Activated T-cell treated with anti-CD3 and anti-CD28 coated beads for 24 hours (primary cell): Measurements from ENCODE around the gene COX10.
"Not testable (repeated sequence)": the region's sequence is repeated elsewhere in the genome, so short reads cannot be mapped to it uniquely, and the experiment has no call there.

ENCODE experiments used
- DNase-seq: peaks from one replicate; pipeline ENCODE4 v3.0.0-alpha.2; 2020; ENCODE audit warnings: low read depth

The COX10 gene

GRCh38 chr17:14123619-14124278 is 54.4 kb downstream of the COX10 start:
- no peak for DNase-seq

GRCh38 chr17:14124854-14125253 is 55.5 kb downstream of the COX10 start:
- DNase-seq = no peak

GRCh38 chr17:14125518-14126137 is 56.3 kb downstream of the COX10 start:
- DNase-seq = no peak

GRCh38 chr17:14133104-14133503 is 63.8 kb downstream of the COX10 start:
- no peak for DNase-seq

DNA sequence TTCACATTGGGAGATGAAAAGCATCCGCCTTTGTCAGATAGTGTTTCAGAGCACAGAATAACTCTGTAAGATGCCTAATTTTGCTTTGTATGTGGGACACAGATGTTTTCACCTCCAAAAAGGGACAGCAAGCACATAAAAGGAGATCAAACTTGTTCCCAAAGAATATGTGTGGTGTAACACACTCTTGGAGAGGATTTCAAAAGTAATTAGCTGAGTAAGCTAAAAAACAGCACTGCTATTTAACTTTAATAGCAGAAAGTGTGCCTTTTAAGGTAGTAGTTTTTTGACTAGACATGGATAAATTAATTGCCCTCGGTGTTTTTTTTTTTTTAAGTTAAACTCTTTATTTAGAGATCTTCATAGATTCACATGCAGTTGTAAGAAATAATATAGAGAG is 65.2 kb downstream of the COX10 start:
- DNase-seq = no peak

GRCh38 chr17:14135906-14136590 is 66.7 kb downstream of the COX10 start:
- no peak for DNase-seq

DNA sequence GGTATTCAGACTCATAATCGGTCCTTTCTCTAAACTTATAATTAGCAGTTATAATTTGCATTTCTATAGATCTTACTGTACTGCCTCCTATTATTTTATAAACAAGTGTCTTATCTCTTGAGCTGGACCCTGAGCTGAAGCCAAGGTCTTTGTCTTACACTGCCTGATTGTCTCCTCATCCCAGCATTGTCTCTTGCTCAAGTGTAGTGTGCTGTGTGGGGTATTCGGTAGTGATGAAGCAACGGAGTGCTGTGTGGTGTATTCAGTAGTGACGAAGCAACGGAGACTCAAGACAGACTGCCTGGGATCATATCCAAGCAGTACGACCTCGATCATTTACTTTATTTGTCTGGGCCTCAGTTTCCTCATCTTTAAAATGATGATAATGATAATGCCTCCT is 69.3 kb downstream of the COX10 start:
- DNase-seq = no peak

DNA sequence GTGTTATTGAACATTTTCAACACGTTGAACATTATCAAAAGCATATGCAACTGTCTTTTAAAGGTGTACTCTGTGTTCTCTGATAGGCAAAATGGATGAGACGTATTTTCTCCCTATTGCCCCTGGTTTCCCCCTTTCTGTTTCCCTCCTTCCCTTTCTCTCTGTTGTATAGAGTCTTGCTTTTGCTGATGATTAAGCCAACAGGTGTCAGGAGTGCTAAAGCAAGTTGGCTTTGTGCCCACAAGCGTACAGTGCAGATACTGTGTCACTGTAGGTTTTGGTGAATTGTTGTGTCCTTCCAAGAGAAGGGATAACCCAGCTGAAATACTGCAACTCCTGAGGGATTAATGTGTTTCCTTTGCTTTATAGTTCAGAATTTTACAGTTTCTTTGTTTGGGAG is 74.4 kb downstream of the COX10 start:
- no peak for DNase-seq

DNA sequence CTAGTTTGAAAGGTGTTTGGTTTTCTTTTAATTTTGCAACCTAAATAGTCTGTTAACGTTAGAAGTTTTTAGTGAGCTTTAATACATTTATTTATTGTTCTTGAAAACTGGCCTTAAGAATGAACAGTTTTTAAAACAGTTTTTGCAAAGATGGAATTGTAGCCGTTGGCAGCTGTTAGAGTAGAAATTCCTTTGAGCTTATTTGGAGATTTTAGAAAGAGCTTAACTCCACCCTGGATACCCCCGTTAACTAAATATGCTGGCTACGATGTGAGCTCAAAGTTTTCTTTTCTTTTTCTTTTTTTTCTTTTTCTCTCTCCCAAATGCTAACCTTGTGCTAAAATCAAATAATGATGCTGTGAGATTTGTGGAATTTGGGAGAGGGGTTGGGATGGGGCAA is 75.2 kb downstream of the COX10 start:
- no peak for DNase-seq

DNA sequence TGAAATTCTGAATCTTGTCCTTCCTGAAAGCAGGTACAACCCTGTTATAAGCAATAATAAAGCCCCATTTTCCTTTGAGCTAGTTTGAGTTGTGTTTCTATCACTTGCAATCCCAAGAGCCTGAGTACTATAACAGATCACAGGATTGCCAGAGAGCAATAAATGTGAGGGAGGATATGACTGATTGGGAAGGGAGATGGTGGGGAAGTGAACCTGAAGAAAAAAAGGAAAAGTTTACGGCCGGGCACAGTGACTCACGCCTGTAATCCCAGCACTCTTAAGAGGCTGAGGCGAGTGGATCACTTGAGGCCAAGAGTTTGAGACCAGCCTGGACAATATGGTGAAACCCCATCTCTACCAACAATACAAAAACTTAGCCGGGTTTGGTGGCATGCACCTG is 80.4 kb downstream of the COX10 start:
- DNase-seq = no peak

DNA sequence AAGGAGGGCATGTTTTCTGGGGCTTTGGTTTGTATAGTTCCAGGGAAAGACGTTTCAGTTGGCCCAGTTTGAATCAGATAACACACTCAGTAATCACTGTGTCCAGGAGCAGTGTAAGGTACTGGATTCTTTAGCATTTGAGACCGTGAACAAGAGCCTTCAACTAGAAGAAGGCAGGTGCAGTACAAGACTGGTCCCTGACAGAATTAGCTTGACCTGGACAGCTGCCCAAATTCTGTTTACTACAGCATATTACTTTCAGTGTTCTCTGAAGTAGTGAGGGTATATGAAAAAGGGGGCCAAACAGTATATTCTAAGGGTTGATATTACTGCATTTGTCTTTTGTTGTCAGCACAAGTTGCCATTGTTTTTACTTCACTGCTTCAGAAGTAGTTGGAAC is 81.3 kb downstream of the COX10 start:
- no peak for DNase-seq

- no peak for DNase-seq
Measured at GRCh38 chr17:14152721-14153120, 83.4 kb downstream of the COX10 start.

DNA sequence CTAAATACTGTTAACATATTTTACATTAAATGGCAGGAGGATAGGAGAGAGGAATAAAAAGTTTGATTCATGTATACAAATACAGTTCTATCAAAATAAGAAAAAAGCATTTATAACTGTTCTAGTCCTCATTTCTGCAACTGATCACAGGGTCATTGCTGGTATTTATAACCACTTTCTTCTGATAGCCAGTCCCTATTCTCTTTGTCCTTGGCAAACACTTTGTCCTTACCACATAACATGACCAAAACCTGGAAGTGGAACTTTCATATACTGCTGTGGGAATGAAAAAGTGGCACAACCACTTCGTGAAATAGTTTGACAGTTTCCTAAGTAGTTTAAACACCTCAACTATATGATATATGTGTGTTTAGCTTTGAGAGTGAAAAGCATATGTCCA is 84.1 kb downstream of the COX10 start:
- no peak for DNase-seq

- no peak for DNase-seq
Measured at GRCh38 chr17:14156689-14157088, 87.4 kb downstream of the COX10 start.

GRCh38 chr17:14157822-14158221 is 88.5 kb downstream of the COX10 start:
- no peak for DNase-seq

- DNase-seq = no peak
Measured at GRCh38 chr17:14158707-14159106, 89.4 kb downstream of the COX10 start.

DNA sequence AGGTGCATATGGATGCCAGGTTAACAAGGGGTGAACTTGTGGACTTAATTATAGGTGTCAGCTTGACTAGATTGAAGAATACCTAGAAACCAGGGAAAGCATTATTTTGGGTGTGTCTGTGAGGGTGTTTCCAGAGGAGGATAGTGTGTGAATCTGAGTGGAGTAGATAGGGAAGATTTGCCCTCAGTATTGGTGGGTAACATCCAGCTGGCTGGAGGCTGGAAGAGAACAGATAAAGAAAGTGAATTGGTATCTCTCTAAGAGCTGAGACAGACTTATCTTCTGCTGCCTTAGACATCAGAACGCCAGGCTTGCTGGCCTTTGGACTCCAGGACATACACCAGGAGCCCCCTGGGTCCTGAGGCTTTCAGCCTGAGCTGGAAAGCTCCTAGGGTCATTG is 92.1 kb downstream of the COX10 start:
- DNase-seq = no peak

- no peak for DNase-seq
Measured at GRCh38 chr17:14165616-14166015, 96.3 kb downstream of the COX10 start.

DNA sequence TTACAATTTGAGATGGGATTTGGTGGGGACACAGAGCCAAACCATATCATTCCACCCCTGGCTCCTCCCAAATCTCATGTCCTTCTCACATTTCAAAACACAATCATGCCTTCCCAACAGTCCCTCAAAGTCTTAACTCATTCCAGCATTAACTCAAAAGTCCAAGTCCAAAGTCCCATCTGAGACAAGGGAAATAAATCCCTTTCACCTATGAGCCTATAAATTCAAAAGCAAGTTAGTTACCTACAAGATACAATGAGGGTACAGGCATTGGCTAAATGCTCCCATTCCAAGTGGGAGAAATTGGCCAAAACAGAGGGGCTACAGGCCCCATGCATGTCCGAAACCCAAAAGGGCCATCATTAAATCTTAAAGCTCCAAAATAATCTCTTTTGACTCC is 98.5 kb downstream of the COX10 start:
- DNase-seq = not testable (repeated sequence)

DNA sequence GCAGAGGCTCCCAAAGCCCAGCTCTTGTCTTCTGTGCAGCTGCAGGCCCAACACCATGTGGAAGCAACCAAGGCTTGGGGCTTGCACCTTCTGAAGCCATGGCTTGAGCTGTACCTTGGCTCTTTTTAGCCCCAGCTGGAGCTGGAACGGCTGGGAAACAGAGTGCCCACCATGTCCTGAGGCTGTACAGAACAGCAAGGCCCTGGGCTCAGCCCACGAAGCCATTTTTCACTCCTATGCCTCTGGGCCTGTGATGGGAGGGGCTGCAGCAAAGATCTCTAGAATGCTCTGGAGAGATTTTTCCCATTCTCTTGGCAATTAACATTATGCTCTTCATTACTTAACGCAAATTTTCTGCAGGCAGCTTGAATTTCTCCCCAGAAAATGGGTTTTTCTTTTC is 99.3 kb downstream of the COX10 start:
- DNase-seq = no peak

- DNase-seq = no peak
Measured at GRCh38 chr17:14169287-14169686, 100.0 kb downstream of the COX10 start.

DNA sequence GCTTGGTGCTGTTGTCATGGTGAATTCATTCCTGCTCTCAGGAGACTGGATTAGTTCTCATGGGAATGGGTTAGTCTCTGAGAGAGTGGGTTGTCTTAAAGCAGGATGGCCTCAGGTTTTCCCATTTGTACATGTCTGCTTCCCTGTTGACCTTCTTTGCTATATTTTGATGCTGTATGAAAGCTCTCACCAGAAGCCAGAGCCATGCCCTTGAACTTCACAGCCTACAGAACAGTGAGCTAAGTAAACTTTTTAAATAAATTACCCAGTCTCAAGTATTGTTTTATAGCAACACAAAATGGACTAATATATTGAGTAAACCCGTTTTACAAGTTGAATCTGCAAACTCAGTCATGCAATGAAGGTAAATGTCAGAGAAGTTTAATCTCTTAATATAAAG is 100.6 kb downstream of the COX10 start:
- no peak for DNase-seq

GRCh38 chr17:14176989-14177388 is 107.7 kb downstream of the COX10 start:
- not testable (repeated sequence) for DNase-seq

DNA sequence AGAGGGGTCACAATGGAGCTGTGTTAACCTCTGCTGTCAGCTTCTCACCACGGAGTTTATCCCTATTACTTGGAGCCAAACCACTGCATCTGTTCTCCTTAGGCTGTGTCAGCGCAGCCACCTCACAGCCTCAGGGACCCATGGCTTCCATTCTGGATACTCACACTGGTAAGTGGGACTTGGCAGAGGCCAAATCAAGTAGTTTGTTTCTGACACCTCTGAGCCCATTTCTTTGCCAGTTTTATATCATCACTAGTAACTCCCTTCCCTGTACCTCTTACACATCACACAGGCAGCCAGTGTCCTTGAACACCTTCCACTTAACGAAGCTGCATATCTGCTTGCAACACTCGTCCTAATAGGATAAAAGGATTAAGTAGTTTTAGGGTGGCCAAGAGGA is 108.5 kb downstream of the COX10 start:
- DNase-seq = not testable (repeated sequence)
